RCC 7860 (cell line): ENCODE results near the gene TPSAB1.
"Not testable (repeated sequence)": the region's sequence is repeated elsewhere in the genome, so short reads cannot be mapped to it uniquely, and the experiment has no call there.

Source experiments
- DNase-seq: peaks from one replicate; pipeline ENCODE4 v3.0.0-alpha.2; 2015; ENCODE audit warnings: low spot score
- FAIRE-seq: peaks from 2 replicates; lab custom pipeline; 2012; peaks lifted over from hg19 to GRCh38; lab: Jason Lieb, UNC

The TPSAB1 gene

GRCh38 chr16:1262210-1262845 is 21.8 kb downstream of the TPSAB1 start:
- DNase-seq (no peak), FAIRE-seq (no peak)

GRCh38 chr16:1262846-1263221 is 22.3 kb downstream of the TPSAB1 start:
- no peak for DNase-seq
- no peak for FAIRE-seq

GRCh38 chr16:1263591-1264344 is 23.3 kb downstream of the TPSAB1 start:
- no peak for FAIRE-seq
- DNase-seq: no peak

- FAIRE-seq: no peak
- DNase-seq: no peak
These were observed 24.0 kb downstream of the TPSAB1 start for GRCh38 chr16:1264345-1265089.

GRCh38 chr16:1265090-1265630 is 24.7 kb downstream of the TPSAB1 start:
- no peak for FAIRE-seq
- DNase-seq: no peak

- FAIRE-seq (no peak), DNase-seq (no peak)
These were observed 25.3 kb downstream of the TPSAB1 start for GRCh38 chr16:1265826-1266225.

- DNase-seq, FAIRE-seq: not testable (repeated sequence)
These were observed 28.9 kb downstream of the TPSAB1 start for GRCh38 chr16:1269418-1269817.

- no peak for DNase-seq
- FAIRE-seq: no peak
These were observed 30.8 kb downstream of the TPSAB1 start for GRCh38 chr16:1271380-1271723.

- DNase-seq, FAIRE-seq: not testable (repeated sequence)
These were observed 31.4 kb downstream of the TPSAB1 start for GRCh38 chr16:1271724-1272413.

GRCh38 chr16:1272453-1273198 is 32.1 kb downstream of the TPSAB1 start:
- no peak for DNase-seq
- FAIRE-seq: no peak

GRCh38 chr16:1273816-1274215 is 33.3 kb downstream of the TPSAB1 start:
- FAIRE-seq: no peak

GRCh38 chr16:1274767-1275166 is 34.3 kb downstream of the TPSAB1 start:
- DNase-seq (no peak), FAIRE-seq (no peak)

More at GRCh38 chr16:1273816-1274215, 33.3 kb downstream of the TPSAB1 start:
- DNase-seq: no peak

GRCh38 chr16:1275791-1276579 is 35.5 kb downstream of the TPSAB1 start:
- DNase-seq: no peak
- no peak for FAIRE-seq

GRCh38 chr16:1276580-1276878 is 36.0 kb downstream of the TPSAB1 start:
- DNase-seq (no peak), FAIRE-seq (no peak)

- DNase-seq (no peak), FAIRE-seq (no peak)
These were observed 36.7 kb downstream of the TPSAB1 start for GRCh38 chr16:1277151-1277598.

GRCh38 chr16:1277617-1278282 is 37.2 kb downstream of the TPSAB1 start:
- FAIRE-seq (no peak), DNase-seq (no peak)

- DNase-seq (no peak), FAIRE-seq (no peak)
These were observed 38.0 kb downstream of the TPSAB1 start for GRCh38 chr16:1278477-1278876.

GRCh38 chr16:1279081-1279944 is 38.8 kb downstream of the TPSAB1 start:
- FAIRE-seq (no peak), DNase-seq (no peak)
